MM.1S (cell line): Measurements from ENCODE around the gene AP3B1.

Source experiments
- EZH2 ChIP-seq: fragments of 300-600 bp; sonication (generic); optimal IDR thresholded peaks from 2 replicates; pipeline ENCODE3; 2017; ENCODE audit warnings: low read depth, mild to moderate bottlenecking, antibody characterized with exemption, low read length, mixed read lengths
- EZH2phosphoT487 ChIP-seq: fragments of 300-600 bp; sonication (generic); IDR thresholded peaks from 2 replicates; pipeline ENCODE4 v1.6.1; 2018; ENCODE audit warnings: antibody characterized with exemption, low read length
- TF ChIP-seq, protein P1 (sequence below): fragments of 300-600 bp; sonication (generic); IDR thresholded peaks from 2 replicates; pipeline ENCODE4 v1.5.1; 2016; ENCODE audit warnings: antibody characterized with exemption, low read length, mixed read lengths

DNA sequence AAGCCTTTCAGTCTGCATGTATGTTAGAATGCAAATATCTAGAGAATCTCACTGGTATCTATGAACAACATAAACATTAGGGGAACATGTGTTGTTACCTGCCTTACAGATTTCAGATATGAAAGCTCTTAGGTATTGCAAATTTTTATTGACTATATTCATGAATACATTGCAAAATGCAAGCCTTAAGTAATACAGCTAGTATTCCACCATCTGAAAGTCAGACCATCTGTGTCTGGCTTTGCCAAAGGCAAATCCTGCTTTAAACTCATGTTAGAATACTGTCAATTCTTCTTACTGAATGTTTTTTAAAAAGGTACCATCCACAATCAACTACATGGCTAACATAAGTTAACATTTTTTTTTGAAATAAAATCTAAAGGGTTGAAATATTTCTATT lies 215.6 kb downstream of the AP3B1 start:
- TF ChIP-seq, protein P1, sequence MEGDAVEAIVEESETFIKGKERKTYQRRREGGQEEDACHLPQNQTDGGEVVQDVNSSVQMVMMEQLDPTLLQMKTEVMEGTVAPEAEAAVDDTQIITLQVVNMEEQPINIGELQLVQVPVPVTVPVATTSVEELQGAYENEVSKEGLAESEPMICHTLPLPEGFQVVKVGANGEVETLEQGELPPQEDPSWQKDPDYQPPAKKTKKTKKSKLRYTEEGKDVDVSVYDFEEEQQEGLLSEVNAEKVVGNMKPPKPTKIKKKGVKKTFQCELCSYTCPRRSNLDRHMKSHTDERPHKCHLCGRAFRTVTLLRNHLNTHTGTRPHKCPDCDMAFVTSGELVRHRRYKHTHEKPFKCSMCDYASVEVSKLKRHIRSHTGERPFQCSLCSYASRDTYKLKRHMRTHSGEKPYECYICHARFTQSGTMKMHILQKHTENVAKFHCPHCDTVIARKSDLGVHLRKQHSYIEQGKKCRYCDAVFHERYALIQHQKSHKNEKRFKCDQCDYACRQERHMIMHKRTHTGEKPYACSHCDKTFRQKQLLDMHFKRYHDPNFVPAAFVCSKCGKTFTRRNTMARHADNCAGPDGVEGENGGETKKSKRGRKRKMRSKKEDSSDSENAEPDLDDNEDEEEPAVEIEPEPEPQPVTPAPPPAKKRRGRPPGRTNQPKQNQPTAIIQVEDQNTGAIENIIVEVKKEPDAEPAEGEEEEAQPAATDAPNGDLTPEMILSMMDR, result no peak
- TF ChIP-seq EZH2phosphoT487 (no peak), EZH2 (no peak)
